COR-L47 (cell line): Measurements from ENCODE around the gene CREBBP.

Experiments used
- DNase-seq: peaks from one replicate; lab custom pipeline; 2025; lab: John Stamatoyannopoulos, UW

CREBBP gene

DNA sequence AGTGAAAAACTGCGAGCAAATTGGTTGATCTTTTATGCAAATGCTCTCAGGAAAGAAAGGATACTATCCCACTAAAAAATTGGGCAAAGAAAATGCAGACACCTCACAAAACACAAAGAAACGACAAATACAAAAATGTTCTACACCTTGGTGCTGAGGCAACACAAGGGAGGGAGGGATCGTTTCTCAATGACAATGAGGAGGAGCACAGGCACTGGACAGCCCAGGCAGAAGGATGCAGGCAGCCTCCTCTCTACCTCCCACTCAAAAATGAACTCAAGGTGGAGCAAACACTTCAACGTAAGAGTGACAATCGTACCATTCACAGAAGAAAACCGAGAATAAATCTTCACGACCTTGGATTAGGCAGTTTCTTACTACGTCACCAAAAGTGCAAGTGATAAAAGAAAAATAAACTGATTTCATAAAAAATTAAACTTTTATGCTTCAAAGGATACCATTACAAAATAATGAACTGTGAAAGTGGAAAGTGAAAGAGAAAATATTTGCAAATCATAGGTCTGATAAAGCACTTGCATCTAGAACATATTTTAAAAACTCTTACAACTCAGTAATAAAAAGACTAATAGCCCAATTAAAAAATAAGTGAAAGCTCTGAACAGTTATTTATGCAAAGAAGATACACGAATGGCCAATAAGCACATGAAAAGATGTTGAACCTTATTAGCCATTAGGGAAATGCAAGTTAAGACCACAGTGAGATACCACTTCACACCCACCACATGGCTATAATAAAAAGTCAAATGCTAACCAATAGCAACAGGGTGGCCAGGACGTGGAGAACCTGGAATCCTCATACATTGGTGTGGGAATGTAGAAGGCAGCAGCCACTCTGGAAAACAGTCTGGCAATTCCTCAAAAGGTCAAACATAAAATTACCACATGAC is 82.4 kb downstream of the CREBBP start:
- no peak for DNase-seq

DNA sequence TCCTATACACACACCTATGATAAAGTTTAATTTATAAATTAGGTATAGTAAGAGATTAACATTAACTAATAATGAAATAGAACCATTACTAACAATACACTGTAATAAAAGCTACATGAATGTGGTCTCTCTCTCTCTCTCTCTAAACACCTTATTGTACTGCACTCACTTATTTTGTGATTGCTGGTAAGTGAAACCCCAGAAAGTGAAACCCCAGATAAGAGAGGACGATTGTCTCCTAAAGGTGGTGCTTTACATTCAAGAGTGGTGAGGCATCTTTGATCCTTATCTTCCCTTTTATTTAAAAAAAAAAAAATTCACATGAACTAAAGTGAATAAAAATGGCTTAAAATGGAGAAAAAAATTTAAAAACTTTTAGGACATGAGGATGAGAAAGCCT is 83.0 kb downstream of the CREBBP start:
- DNase-seq, result no peak

- no peak for DNase-seq
These were observed 87.3 kb downstream of the CREBBP start for GRCh38 chr16:3793161-3793576.

- DNase-seq, result no peak
These were observed 88.0 kb downstream of the CREBBP start for GRCh38 chr16:3792472-3793012.

DNA sequence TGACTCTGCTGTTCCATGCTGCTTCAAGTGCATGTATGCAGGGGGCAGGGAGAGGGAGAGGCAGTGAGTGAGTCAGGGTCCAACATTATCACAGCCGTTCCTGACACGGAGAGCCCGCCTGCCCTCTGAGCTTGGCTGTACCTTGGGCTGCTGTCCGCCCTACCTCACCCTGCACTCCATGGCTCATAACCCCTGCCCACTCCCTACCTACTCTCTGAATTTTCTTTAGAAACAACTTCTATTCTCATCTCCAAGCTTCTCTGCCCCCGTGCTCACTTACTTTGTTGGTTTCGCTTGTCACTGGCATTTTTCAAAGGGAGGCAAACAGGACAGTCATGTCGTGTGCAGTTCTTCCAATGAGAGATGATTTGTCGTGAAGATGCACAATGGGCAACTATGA is 88.8 kb downstream of the CREBBP start:
- DNase-seq, result no peak

GRCh38 chr16:3789375-3790099 is 91.0 kb downstream of the CREBBP start:
- DNase-seq, result no peak

DNA sequence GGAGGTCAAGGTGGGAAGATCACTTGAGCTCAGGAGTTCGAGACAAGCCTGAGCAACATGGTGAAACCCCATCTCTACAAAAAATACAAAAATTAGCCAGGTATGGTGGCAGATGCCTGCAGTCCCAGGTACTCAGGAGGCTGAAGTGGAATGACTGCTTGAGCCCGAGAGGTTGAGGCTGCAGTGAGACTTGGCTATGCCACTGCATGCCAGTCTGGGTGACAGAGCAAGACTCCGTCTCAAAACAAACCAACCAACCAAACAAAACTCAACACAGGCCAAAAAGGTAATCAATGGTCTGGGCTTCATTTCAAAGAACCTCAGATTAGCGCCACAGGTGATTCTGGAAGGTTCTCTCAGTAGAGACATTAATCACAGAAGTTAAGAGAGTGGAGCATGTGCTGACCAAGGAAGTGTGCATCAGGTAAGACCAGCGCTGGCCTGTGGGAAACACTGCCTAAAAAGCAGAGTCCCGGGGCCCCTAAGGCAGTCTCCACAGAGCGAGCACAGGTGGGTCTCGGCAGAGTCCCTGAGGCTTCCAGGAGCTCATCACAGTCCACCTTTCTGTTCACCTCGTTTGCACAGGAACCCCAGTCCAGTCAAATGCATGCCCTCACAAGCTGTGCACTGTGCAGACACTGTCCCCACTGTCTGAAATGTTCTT is 91.7 kb downstream of the CREBBP start:
- no peak for DNase-seq

DNA sequence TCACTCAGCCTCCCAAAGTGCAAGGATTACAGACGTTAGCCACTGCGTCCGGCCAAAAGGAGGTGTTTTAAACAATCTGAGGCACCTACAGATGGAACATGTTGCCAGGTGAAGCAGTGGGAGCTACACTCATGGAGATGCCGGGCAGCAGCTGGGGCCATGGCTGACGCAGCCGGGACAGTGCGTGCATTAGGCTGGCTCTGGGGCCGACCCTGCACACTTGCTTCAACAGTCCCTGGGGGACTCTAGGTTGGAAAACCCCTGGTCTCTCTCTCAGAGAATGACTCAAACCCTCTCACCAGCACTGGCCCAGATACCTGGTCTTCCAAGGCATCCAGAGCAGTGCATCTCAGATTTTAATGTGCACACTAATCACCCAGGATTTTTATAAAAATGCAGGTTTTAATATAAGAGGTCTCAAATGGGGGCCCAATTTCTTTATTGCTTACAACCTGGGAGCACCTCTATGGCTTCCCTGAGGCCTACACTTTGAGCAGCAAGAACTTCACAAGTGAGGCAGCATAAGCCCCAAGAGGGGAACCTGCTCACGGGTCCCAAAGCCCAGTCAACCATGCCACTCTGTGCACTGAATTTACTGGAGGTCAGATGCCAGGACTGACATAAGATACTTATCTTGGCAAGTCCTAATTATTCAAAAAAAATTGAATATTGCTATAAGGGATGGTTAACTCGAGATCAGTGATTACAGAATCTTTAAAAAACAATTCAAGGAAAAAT is 92.4 kb downstream of the CREBBP start:
- no peak for DNase-seq

- DNase-seq, result no peak
These were observed 95.1 kb downstream of the CREBBP start for GRCh38 chr16:3785413-3785812.

- no peak for DNase-seq
These were observed 97.0 kb downstream of the CREBBP start for GRCh38 chr16:3783516-3783915.

- DNase-seq, result no peak
These were observed 97.9 kb downstream of the CREBBP start for GRCh38 chr16:3782566-3782965.

DNA sequence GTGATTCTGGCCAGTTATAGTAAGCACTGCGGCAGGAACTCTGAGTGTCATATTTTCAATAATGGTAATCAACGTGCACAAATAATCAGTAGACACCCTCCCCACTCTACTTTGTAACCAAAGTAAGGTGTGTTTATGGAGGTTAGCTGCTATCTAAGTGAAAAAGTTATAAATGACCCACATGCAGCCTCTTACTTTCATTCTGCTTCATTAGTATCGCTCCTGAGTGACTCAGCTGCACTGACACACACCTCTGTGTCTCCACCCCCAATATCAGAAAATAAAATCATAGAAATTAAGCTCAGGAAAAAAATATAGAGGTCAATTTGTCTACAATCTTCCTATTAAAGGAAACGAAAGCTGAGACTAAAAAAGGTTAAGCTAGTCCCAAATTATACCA is 99.1 kb downstream of the CREBBP start:
- no peak for DNase-seq

DNA sequence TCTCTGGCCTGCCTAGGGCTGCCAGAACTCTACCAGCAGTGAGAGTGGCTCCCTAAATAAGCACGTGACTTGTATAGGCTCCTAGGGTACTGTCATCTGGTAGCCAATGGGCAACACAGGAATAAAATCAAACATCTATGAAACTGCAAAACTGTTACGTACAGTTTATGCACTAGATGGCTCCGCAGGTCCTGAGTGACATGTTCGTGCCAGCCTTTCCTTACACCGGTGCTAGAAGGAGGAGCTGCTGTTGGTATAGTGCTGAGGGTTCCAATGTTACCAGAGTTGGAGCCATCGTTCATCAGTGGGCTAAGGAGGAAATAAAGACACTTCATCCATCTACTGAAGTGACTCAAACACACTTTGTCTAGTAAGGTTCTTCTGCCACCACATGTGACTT is 99.9 kb downstream of the CREBBP start:
- DNase-seq, result peak; percentile 7

GRCh38 chr16:3776316-3776715 is 104.2 kb downstream of the CREBBP start:
- no peak for DNase-seq

DNA sequence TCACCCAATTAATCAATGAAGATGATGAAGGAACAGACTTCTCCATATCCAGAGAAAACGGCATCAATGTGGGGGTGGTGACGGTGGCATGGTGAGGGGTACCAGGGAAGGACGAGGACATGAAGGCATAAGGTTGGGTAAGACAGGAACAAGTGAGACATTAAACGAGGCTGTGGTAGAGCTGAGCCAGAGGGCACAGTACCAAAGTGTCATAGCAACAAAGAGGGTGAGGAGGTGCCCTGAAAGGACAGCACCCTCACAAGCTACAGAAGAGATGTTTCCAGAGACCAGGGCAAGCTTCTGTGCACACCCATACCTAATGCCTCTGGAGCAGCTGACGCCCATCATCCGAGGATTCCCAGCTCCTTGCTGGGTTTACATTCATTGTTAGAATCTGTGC is 105.7 kb downstream of the CREBBP start:
- DNase-seq, result no peak

DNA sequence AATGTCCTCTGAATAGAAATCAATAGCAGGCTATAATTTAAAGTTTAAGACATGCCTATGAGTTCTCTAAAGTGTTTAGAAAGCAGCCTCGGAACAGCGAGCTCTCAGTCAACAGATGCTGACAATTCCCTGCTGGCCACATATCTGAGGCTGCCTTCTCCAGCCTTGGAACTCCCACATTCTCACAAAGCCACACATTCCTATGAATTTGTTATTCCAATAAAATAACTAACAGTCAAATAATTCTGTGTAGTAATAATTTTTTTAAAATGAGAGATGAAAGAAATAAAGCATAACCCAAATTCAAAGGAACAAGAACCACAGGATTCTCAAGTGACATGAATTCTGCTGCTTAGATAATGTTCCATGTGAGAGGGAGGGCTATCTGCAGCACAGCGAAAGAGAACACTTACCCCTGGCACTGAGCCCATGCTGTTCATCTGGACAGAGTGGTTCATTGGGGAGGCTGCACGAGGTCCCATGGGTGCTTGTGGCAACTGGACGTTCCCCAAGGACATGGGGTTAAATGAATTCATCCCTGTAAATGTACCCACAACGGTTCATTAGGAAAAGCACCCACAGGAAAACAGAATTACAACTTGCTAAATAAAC is 106.3 kb downstream of the CREBBP start:
- no peak for DNase-seq

GRCh38 chr16:3773663-3774062 is 106.8 kb downstream of the CREBBP start:
- no peak for DNase-seq

DNA sequence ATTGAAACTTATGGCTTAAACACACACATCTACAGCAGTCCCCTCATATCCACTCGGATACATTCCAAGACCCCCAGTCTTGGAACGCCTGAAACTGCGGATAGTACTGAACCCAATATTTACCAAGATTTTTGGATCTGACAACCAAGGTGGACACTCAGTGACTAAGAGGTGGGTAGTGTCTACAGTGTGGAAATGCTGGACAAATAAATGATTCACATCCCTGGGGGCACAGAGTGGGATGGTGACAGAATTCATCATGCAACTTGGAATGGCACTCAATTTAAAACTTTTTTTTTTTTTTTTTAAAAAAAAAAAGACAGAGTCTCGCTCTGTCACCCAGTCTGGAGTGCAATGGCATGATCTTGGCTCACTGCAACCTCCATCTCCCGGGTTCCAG is 109.0 kb downstream of the CREBBP start:
- no peak for DNase-seq

- no peak for DNase-seq
These were observed 110.0 kb downstream of the CREBBP start for GRCh38 chr16:3770530-3770929.

DNA sequence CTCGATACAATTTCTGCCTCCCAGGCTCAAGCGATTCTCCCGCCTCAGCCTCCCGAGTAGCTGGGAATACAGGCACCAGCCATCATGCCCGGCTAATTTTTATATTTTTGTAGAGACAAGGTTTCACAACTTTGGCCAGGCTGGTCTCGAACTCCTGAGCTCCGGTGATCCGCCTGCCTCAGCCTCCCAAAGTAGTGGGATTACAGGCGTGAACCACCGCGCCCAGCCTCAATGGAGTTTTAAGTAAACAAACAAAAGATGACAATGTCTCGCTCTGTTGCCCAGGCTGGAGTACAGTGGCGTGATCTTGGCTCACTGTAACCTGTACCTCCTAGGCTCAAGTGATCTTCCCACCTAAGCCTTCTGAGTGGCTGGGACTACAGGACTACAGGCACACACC is 110.6 kb downstream of the CREBBP start:
- no peak for DNase-seq

- no peak for DNase-seq
These were observed 111.5 kb downstream of the CREBBP start for GRCh38 chr16:3769013-3769412.
